ENCODE results near the gene POLR2A. TPM values are rescaled to one million over a fixed set of nuclear protein-coding genes. Genes with fewer than 3 reads are reported as not detected.

POLR2A gene
- total RNA-seq, 1 donor from 2014 or later: 69.5 TPM

GRCh38 chr17:7538050-7538449, 53.9 kb downstream of the POLR2A start:
- Histone ChIP-seq H3K27ac (no peak overlapping the region), H3K27me3 (no peaks in the 10 kb centered on the region), H3K9me3 (no peaks in the 10 kb centered on the region), H3K4me3 (no peak overlapping the region), H3K4me1 (no peaks in the 10 kb centered on the region), H3K36me3 (no peaks in the 10 kb centered on the region)
- no peak for DNase-seq (ENCODE audit: low spot score in 2 of 2)
- intact Hi-C loops (cut with DNase I): no loop called here
- TF ChIP-seq CTCF (IDR thresholded peaks at IDR 0.05): no peak

- Histone ChIP-seq H3K4me1 (no peaks in the 10 kb centered on the region), H3K27me3 (no peaks in the 10 kb centered on the region), H3K9me3 (no peaks in the 10 kb centered on the region), H3K27ac (no peak overlapping the region), H3K36me3 (no peaks in the 10 kb centered on the region), H3K4me3 (no peak overlapping the region)
- no peak for TF ChIP-seq CTCF (IDR thresholded peaks at IDR 0.05)
- no peak for DNase-seq (ENCODE audit: low spot score in 2 of 2)
- intact Hi-C loops (cut with DNase I): no loop called here
Measured at GRCh38 chr17:7538891-7539545, 54.9 kb downstream of the POLR2A start.

GRCh38 chr17:7541074-7541621, 57.0 kb downstream of the POLR2A start:
- Histone ChIP-seq H3K27ac (no peak overlapping the region), H3K36me3 (no peaks in the 10 kb centered on the region), H3K9me3 (no peaks in the 10 kb centered on the region), H3K4me3 (no peak overlapping the region), H3K27me3 (no peaks in the 10 kb centered on the region), H3K4me1 (no peaks in the 10 kb centered on the region)
- TF ChIP-seq CTCF (IDR thresholded peaks at IDR 0.05): no peak
- no peak for DNase-seq (ENCODE audit: low spot score in 2 of 2)
- intact Hi-C loops (cut with DNase I): no loop called here

GRCh38 chr17:7544911-7545310, 60.7 kb downstream of the POLR2A start:
- TF ChIP-seq CTCF (IDR thresholded peaks at IDR 0.05): no peak
- H3K27me3 ChIP-seq: no peaks in the 10 kb centered on the region
- peaks cover 0 to 8% of the 10 kb centered on the region in 2 donors for H3K4me1 ChIP-seq
- H3K27ac ChIP-seq: no peak overlapping the region
- H3K4me3 ChIP-seq: no peak overlapping the region
- intact Hi-C loops (cut with DNase I): no loop called here
- H3K9me3 ChIP-seq: no peaks in the 10 kb centered on the region
- no peaks in the 10 kb centered on the region for H3K36me3 ChIP-seq
- DNase-seq (ENCODE audit: low spot score in 2 of 2): no peak

- peak in 1 of 3 experiments; percentile 14 for TF ChIP-seq CTCF (IDR thresholded peaks at IDR 0.05)
- H3K27me3 ChIP-seq: no peaks in the 10 kb centered on the region
- H3K4me3 ChIP-seq: peak within 1 kb of the TSS; percentile 65 to 74
- peaks cover 0 to 8% of the 10 kb centered on the region in 2 donors for H3K4me1 ChIP-seq
- H3K9me3 ChIP-seq: no peaks in the 10 kb centered on the region
- intact Hi-C loops (cut with DNase I): loop anchor here (1.0 kb wide), 1 partner anchor 13 kb away; the partner anchor contains the start of gene SENP3
- peaks cover 4 to 6% of the 10 kb centered on the region in 2 donors for H3K36me3 ChIP-seq
- H3K27ac ChIP-seq: peak within 1 kb of the TSS; percentile 89 to 92
- peak in 1 of 2 donors; percentile 81 for DNase-seq (ENCODE audit: low spot score in 2 of 2)
Measured at GRCh38 chr17:7548585-7549400, 64.6 kb downstream of the POLR2A start, which contains the start of gene TNFSF12. Gene TNFSF12 (plus strand): TSS chr17:7549058. CDS start chr17:7549154, 96 bp downstream.

Other genes with a start within 250 kb of the POLR2A start
- 17.2 TPM for gene DVL2, start 249.8 kb upstream of the POLR2A start, total RNA-seq
- gene PHF23, start 244.9 kb upstream of the POLR2A start, total RNA-seq: 13.3 TPM
- 422 TPM for gene GABARAP, start 241.9 kb upstream of the POLR2A start, total RNA-seq
- 81.4 TPM for gene CTDNEP1, start 232.6 kb upstream of the POLR2A start, total RNA-seq
- 106 TPM for gene ELP5, start 232.2 kb upstream of the POLR2A start, total RNA-seq
- gene CLDN7, start 221.9 kb upstream of the POLR2A start, total RNA-seq: not detected
- 4.9 TPM for gene SLC2A4, start 202.6 kb upstream of the POLR2A start, total RNA-seq
- not detected for gene YBX2, start 189.7 kb upstream of the POLR2A start, total RNA-seq
- gene EIF5A, start 176.7 kb upstream of the POLR2A start, total RNA-seq: 248 TPM
- 52.4 TPM for gene GPS2, start 169.0 kb upstream of the POLR2A start, total RNA-seq
- gene NEURL4, start 155.0 kb upstream of the POLR2A start, total RNA-seq: 22.0 TPM
- gene ACAP1, start 147.8 kb upstream of the POLR2A start, total RNA-seq: 12.0 TPM
- gene KCTD11, start 132.2 kb upstream of the POLR2A start, total RNA-seq: 14.6 TPM
- gene TMEM95, start 129.2 kb upstream of the POLR2A start, total RNA-seq: not detected
- 0.43 TPM for gene TNK1, start 103.3 kb upstream of the POLR2A start, total RNA-seq
- 297 TPM for gene PLSCR3, start 89.8 kb upstream of the POLR2A start, total RNA-seq
- gene TMEM256, start 80.3 kb upstream of the POLR2A start, total RNA-seq: 241 TPM
- gene NLGN2, start 76.5 kb upstream of the POLR2A start, total RNA-seq: 34.3 TPM
- not detected for gene SPEM1, start 64.0 kb upstream of the POLR2A start, total RNA-seq
- gene SPEM2, start 58.8 kb upstream of the POLR2A start, total RNA-seq: not detected
- not detected for gene SPEM3, start 55.5 kb upstream of the POLR2A start, total RNA-seq
- 20.4 TPM for gene TMEM102, start 48.9 kb upstream of the POLR2A start, total RNA-seq
- 0.32 TPM for gene FGF11, start 44.9 kb upstream of the POLR2A start, total RNA-seq
- 5.0 TPM for gene CHRNB1, start 39.3 kb upstream of the POLR2A start, total RNA-seq
- gene ZBTB4, start 4.7 kb upstream of the POLR2A start, total RNA-seq: 67.9 TPM
- gene SLC35G6, start 2.9 kb upstream of the POLR2A start, total RNA-seq: not detected
- 88.6 TPM for gene TNFSF12, start 64.7 kb downstream of the POLR2A start, total RNA-seq
- 17.5 TPM for gene TNFSF13, start 74.4 kb downstream of the POLR2A start, total RNA-seq
- gene SENP3, start 77.6 kb downstream of the POLR2A start, total RNA-seq: 92.0 TPM
- 151 TPM for gene CD68, start 95.3 kb downstream of the POLR2A start, total RNA-seq
- 157 TPM for gene MPDU1, start 99.5 kb downstream of the POLR2A start, total RNA-seq
- not detected for gene SOX15, start 105.7 kb downstream of the POLR2A start, total RNA-seq
- 19.3 TPM for gene FXR2, start 130.5 kb downstream of the POLR2A start, total RNA-seq
- 22.6 TPM for gene SAT2, start 143.5 kb downstream of the POLR2A start, total RNA-seq
- gene SHBG, start 145.8 kb downstream of the POLR2A start, total RNA-seq: not detected
- gene ATP1B2, start 166.6 kb downstream of the POLR2A start, total RNA-seq: 0.11 TPM
- gene TP53, start 203.1 kb downstream of the POLR2A start, total RNA-seq: 48.0 TPM
- 1.5 TPM for gene WRAP53, start 204.1 kb downstream of the POLR2A start, total RNA-seq
- gene EFNB3, start 220.8 kb downstream of the POLR2A start, total RNA-seq: not detected
- gene DNAH2, start 233.4 kb downstream of the POLR2A start, total RNA-seq: 0.43 TPM

All from ascending aorta (tissue), 2 donors.